ENCODE measurements around the gene MIA2. TPM values are rescaled to one million over a fixed set of nuclear protein-coding genes. Genes with fewer than 3 reads are reported as not detected.

Gene MIA2
- total and polyA plus RNA-seq, 2 experiments from 2014 or later: 9.5 to 10.9 TPM

DNA sequence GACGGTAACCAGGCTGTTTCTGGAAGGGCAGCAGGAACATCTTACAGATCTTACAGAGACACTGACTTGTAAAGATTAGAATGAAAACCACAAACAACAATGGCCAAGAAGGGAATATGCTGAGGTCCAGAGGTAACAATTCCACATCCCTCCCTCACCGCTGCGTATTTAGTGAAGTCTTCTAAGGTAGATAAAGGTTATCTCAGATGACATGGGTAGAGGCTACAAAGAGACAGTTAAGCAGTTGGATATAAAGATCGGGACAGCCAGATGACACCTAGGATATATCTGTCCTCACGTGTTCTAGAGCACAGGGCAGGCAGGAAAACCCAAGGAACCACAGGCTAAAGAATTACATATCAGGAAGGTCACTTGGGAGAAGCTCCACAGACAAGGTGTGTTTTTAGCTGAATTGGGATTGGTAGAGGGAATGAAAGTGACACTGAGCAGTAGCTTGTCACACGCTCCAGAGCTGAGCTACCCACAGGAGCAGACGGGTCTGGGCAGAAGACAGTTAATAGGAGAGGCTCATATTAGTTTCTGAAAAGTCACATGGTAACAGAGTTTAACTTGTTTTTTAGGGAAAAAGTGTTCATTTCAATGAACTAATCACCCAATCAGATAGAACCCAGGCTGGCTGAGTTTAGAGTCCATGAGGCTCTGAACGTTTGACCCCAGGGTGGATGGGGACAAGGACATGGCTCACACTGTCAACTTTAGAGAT is 83.3 kb downstream of the MIA2 start:
- H3K36me3 ChIP-seq (ENCODE audit: insufficient read depth): no peaks in the 10 kb centered on the region
- Mint-ChIP-seq H3K27me3 (ENCODE audit: insufficient read depth, low read depth, poor library complexity) (no peaks in the 10 kb centered on the region), H3K36me3 (ENCODE audit: low read depth) (peaks cover 2% of the 10 kb centered on the region; the same call in 1 of the 3 replicates), H3K9me3 (no peaks in the 10 kb centered on the region), H3K4me1 (no peaks in the 10 kb centered on the region), H3K4me3 (no peak overlapping the region), H3K27ac (no peak overlapping the region)
- no peak overlapping the region for H2AFZ ChIP-seq
- ATAC-seq (no peak), DNase-seq (ENCODE audit: low spot score) (no peak)
- no peaks in the 10 kb centered on the region for H3K4me1 ChIP-seq (ENCODE audit: insufficient read depth)
- no peak overlapping the region for H3K4me2 ChIP-seq
- no peaks in the 10 kb centered on the region for H4K20me1 ChIP-seq (replicated peaks; ENCODE audit: insufficient read depth)
- H3K4me3 ChIP-seq: no peak overlapping the region
- TF ChIP-seq NANOG (IDR thresholded peaks at IDR 0.05; ENCODE audit: borderline replicate concordance): no peak
- TF ChIP-seq JUNB (IDR thresholded peaks at IDR 0.05; ENCODE audit: unreplicated experiment): no peak
- no peak for TF ChIP-seq STAT1 (IDR thresholded peaks at IDR 0.05; ENCODE audit: unreplicated experiment)
- TF ChIP-seq EZH2 (IDR thresholded peaks at IDR 0.05; ENCODE audit: low read depth, unreplicated experiment): no peak
- TF ChIP-seq, protein P1, sequence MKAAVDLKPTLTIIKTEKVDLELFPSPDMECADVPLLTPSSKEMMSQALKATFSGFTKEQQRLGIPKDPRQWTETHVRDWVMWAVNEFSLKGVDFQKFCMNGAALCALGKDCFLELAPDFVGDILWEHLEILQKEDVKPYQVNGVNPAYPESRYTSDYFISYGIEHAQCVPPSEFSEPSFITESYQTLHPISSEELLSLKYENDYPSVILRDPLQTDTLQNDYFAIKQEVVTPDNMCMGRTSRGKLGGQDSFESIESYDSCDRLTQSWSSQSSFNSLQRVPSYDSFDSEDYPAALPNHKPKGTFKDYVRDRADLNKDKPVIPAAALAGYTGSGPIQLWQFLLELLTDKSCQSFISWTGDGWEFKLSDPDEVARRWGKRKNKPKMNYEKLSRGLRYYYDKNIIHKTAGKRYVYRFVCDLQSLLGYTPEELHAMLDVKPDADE (IDR thresholded peaks at IDR 0.05): no peak
- TF ChIP-seq POLR2AphosphoS5 (IDR thresholded peaks at IDR 0.05; ENCODE audit: low read depth): no peak
- TF ChIP-seq ZNF331 (CRISPR knock-in tag; IDR thresholded peaks at IDR 0.05; ENCODE audit: low read depth): no peak
- TF ChIP-seq, protein P2, sequence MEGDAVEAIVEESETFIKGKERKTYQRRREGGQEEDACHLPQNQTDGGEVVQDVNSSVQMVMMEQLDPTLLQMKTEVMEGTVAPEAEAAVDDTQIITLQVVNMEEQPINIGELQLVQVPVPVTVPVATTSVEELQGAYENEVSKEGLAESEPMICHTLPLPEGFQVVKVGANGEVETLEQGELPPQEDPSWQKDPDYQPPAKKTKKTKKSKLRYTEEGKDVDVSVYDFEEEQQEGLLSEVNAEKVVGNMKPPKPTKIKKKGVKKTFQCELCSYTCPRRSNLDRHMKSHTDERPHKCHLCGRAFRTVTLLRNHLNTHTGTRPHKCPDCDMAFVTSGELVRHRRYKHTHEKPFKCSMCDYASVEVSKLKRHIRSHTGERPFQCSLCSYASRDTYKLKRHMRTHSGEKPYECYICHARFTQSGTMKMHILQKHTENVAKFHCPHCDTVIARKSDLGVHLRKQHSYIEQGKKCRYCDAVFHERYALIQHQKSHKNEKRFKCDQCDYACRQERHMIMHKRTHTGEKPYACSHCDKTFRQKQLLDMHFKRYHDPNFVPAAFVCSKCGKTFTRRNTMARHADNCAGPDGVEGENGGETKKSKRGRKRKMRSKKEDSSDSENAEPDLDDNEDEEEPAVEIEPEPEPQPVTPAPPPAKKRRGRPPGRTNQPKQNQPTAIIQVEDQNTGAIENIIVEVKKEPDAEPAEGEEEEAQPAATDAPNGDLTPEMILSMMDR (conservative IDR thresholded peaks at IDR 0.05; ENCODE audit: low read depth in 2 of 2): no peak
- TF ChIP-seq REST (IDR thresholded peaks at IDR 0.05; ENCODE audit: unreplicated experiment): no peak
- H3K27me3 ChIP-seq (ENCODE audit: insufficient read depth): no peaks in the 10 kb centered on the region
- no peaks in the 10 kb centered on the region for H3K79me2 ChIP-seq (replicated peaks; ENCODE audit: insufficient read depth)
- no peak overlapping the region for H3K27ac ChIP-seq (ENCODE audit: low read depth)
- H3F3A ChIP-seq (replicated peaks; ENCODE audit: low read depth): no peaks in the 10 kb centered on the region
- H3K9me2 ChIP-seq (ENCODE audit: insufficient read depth): no peaks in the 10 kb centered on the region
